SJSA1 (cell line): ENCODE data around the gene LRP5. TPM values are rescaled to one million over a fixed set of nuclear protein-coding genes. Genes with fewer than 3 reads are reported as not detected.
"Not testable (repeated sequence)": the region's sequence is repeated elsewhere in the genome, so short reads cannot be mapped to it uniquely, and the experiment has no call there.

ENCODE experiments used
- DNase-seq, 2 experiments: peaks; one replicate each; pipeline ENCODE4 v3.0.0-alpha.2; 2015 to 2020; ENCODE audit warnings: low spot score in 2 of 2, low read depth in 1 of 2
- H3K27ac ChIP-seq: fragments of 250-450 bp; sonication (Bioruptor Pico); 2 replicates; pipeline ENCODE4 v1.5.1; 2020; ENCODE audit warnings: mild to moderate bottlenecking, moderate library complexity
- H3K27me3 ChIP-seq: fragments of 250-450 bp; sonication (Bioruptor Pico); replicated peaks from 2 replicates; pipeline ENCODE4 v1.5.1; 2020; ENCODE audit warnings: mild to moderate bottlenecking, moderate library complexity
- H3K36me3 ChIP-seq: fragments of 250-450 bp; sonication (Bioruptor Pico); 2 replicates; pipeline ENCODE4 v1.5.1; 2020; ENCODE audit warnings: mild to moderate bottlenecking
- H3K4me1 ChIP-seq: fragments of 250-450 bp; sonication (Bioruptor Pico); replicated peaks from 2 replicates; pipeline ENCODE4 v1.6.1; 2021; ENCODE audit warnings: mild to moderate bottlenecking
- H3K4me3 ChIP-seq: fragments of 250-450 bp; sonication (Bioruptor Pico); 2 replicates; pipeline ENCODE4 v1.5.1; 2020; ENCODE audit warnings: mild to moderate bottlenecking
- H3K9me3 ChIP-seq: fragments of 250-450 bp; sonication (Bioruptor Pico); replicated peaks from 2 replicates; pipeline ENCODE4 v1.5.1; 2020; ENCODE audit warnings: mild to moderate bottlenecking
- total RNA-seq: library from RNA; depleted of rRNA; stranded (reverse); fragments of >200 nt; shearing (Covaris generic); gene quantifications from 2 replicates; pipeline ENCODE4 v1.2.3, GENCODE V29; 2014

LRP5 gene
- total RNA-seq, 1 experiment from 2014 or later, result 32.2 TPM

- H3K4me1 ChIP-seq, result peaks cover 60% of the 10 kb centered on the region
- DNase-seq, result peak in 1 of 2 experiments; percentile 53
- no peak overlapping the region for H3K27ac ChIP-seq
- H3K9me3 ChIP-seq, result no peaks in the 10 kb centered on the region; the same call in 1 of the 2 replicates
- peaks cover 62% of the 10 kb centered on the region for H3K36me3 ChIP-seq
- no peak overlapping the region for H3K4me3 ChIP-seq
- no peaks in the 10 kb centered on the region for H3K27me3 ChIP-seq
These were observed 158.0 kb downstream of the LRP5 start for GRCh38 chr11:68470304-68470811.

GRCh38 chr11:68471360-68472340 lies 159.3 kb downstream of the LRP5 start:
- peak; percentile 48 to 53 for DNase-seq
- Histone ChIP-seq H3K9me3 (no peaks in the 10 kb centered on the region), H3K27ac (peak overlapping the region; percentile 18; the same call in 1 of the 2 replicates), H3K4me1 (peaks cover 60% of the 10 kb centered on the region), H3K4me3 (no peak overlapping the region), H3K27me3 (no peaks in the 10 kb centered on the region), H3K36me3 (peaks cover 53% of the 10 kb centered on the region)

- no peak overlapping the region for H3K27ac ChIP-seq
- H3K9me3 ChIP-seq, result no peaks in the 10 kb centered on the region
- peaks cover 47% of the 10 kb centered on the region for H3K36me3 ChIP-seq
- H3K4me3 ChIP-seq, result no peak overlapping the region
- H3K27me3 ChIP-seq, result no peaks in the 10 kb centered on the region
- no peak for DNase-seq
- peaks cover 52% of the 10 kb centered on the region for H3K4me1 ChIP-seq
These were observed 160.4 kb downstream of the LRP5 start for GRCh38 chr11:68472778-68473177.

DNA sequence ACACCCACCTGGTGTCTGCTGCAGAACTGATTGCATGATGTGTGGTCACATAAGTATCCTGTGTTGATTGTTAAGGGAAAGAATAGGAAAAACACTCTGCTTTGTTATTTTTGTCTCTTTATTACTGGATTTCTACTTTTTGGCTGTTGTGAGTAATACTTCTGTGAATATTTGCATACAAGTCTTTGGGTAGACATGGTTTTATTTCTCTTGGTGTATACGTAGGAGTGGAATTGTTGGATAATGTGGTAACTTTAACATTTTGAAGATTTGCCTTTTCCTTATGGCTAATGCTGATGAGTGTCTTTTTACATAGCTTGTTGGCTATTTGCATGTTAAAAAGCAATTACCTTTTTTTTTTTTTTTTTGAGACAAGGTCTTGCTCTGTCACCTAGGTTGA lies 161.3 kb downstream of the LRP5 start:
- H3K9me3 ChIP-seq, result no peaks in the 10 kb centered on the region
- no peak overlapping the region for H3K27ac ChIP-seq
- no peak overlapping the region for H3K4me3 ChIP-seq
- no peak for DNase-seq
- H3K36me3 ChIP-seq, result peaks cover 46% of the 10 kb centered on the region
- no peaks in the 10 kb centered on the region for H3K27me3 ChIP-seq
- peaks cover 43% of the 10 kb centered on the region for H3K4me1 ChIP-seq

DNA sequence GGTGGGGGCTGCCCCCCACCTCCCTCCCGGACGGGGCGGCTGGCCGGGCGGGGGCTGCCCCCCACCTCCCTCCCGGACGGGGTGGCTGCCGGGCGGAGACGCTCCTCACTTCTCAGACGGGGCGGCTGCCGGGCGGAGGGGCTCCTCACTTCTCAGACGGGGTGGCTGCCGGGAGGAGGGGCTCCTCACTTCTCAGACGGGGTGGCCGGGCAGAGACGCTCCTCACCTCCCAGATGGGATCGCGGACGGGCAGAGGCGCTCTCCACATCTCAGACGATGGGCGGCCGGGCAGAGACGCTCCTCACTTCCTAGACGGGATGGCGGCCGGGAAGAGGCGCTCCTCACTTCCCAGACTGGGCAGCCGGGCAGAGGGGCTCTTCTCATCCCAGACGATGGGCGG lies 163.2 kb downstream of the LRP5 start:
- not testable (repeated sequence) for H3K27ac ChIP-seq, H3K9me3 ChIP-seq, H3K4me3 ChIP-seq, H3K27me3 ChIP-seq
- peak in 1 of 2 experiments; percentile 36 for DNase-seq
- H3K4me1 ChIP-seq, result peaks cover 27% of the 10 kb centered on the region
- H3K36me3 ChIP-seq, result peaks cover 48% of the 10 kb centered on the region

GRCh38 chr11:68479390-68479789 lies 167.0 kb downstream of the LRP5 start:
- Histone ChIP-seq H3K9me3 (no peaks in the 10 kb centered on the region), H3K27me3 (no peaks in the 10 kb centered on the region), H3K4me3 (no peak overlapping the region), H3K4me1 (no peaks in the 10 kb centered on the region), H3K36me3 (peaks cover 20% of the 10 kb centered on the region), H3K27ac (no peak overlapping the region)
- no peak for DNase-seq

GRCh38 chr11:68480193-68480592 lies 167.8 kb downstream of the LRP5 start:
- H3K27ac ChIP-seq, result no peak overlapping the region
- peaks cover 18% of the 10 kb centered on the region for H3K36me3 ChIP-seq
- no peak for DNase-seq
- H3K4me1 ChIP-seq, result no peaks in the 10 kb centered on the region
- H3K27me3 ChIP-seq, result no peaks in the 10 kb centered on the region
- H3K9me3 ChIP-seq, result no peaks in the 10 kb centered on the region
- no peak overlapping the region for H3K4me3 ChIP-seq

GRCh38 chr11:68480852-68481510 lies 168.6 kb downstream of the LRP5 start:
- H3K36me3 ChIP-seq, result peaks cover 18% of the 10 kb centered on the region
- no peak overlapping the region for H3K4me3 ChIP-seq
- peak in 1 of 2 experiments; percentile 36 for DNase-seq
- H3K27ac ChIP-seq, result no peak overlapping the region
- H3K4me1 ChIP-seq, result no peaks in the 10 kb centered on the region
- no peaks in the 10 kb centered on the region for H3K9me3 ChIP-seq
- no peaks in the 10 kb centered on the region for H3K27me3 ChIP-seq

DNA sequence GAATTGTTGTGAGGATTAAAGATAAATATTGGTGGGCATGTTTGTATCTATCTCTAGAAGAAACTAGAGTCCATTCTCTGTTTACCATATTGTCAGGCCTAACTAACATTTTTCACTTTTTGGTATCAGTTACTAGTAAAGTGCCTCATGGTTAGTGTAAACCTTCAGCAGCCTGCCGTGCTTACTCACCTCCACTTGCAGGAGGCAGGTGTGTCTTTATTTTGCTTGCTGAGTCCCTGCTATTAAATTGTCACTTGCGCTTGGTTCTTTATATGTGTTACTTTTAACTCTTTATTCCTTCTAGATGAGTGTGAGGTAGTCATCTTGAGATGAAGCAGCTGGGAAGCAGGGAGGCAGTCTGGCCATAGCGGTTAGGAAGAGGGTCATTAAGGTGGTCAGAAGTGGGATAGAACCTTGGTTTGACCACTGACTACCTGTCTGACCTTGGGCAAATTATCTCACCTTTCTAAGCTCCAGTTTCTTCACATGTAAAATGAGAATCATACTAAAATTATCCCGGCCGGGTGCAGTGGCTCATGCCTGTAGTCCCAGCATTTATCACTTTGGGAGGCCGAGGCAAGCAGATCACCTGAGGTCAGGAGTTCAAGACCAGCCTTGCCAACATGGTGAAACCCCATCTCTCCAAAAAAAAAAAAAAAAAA lies 169.3 kb downstream of the LRP5 start:
- no peaks in the 10 kb centered on the region for H3K9me3 ChIP-seq
- H3K27me3 ChIP-seq, result no peaks in the 10 kb centered on the region
- no peaks in the 10 kb centered on the region for H3K4me1 ChIP-seq
- H3K36me3 ChIP-seq, result peaks cover 18% of the 10 kb centered on the region
- H3K27ac ChIP-seq, result no peak overlapping the region
- no peak overlapping the region for H3K4me3 ChIP-seq
- DNase-seq, result no peak

DNA sequence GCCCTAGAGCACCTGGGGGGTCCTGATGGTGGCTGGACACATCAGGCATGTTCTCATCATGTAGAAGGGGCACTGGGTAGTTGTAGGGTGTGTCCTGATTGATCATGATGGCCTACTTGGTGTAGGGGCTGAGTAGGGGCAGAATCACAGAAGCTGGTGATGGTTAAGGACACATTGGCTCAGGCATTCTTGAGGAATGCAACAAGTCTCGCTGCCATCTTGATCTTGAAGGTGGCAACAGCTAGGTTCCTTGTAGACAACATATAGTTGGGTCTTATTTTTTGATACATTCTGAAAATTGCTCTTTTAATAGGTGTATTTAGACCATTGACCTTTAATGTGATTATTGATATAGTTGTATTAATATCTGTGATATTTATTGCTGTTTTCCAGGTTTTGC lies 176.2 kb downstream of the LRP5 start:
- no peak for DNase-seq
- Histone ChIP-seq H3K27me3 (no peaks in the 10 kb centered on the region), H3K4me3 (no peak overlapping the region), H3K27ac (no peak overlapping the region), H3K36me3 (peaks cover 3% of the 10 kb centered on the region; the same call in 1 of the 2 replicates), H3K9me3 (no peaks in the 10 kb centered on the region), H3K4me1 (no peaks in the 10 kb centered on the region)

GRCh38 chr11:68495220-68495729 lies 182.9 kb downstream of the LRP5 start:
- Histone ChIP-seq H3K9me3 (no peaks in the 10 kb centered on the region), H3K27ac (no peak overlapping the region), H3K4me1 (no peaks in the 10 kb centered on the region), H3K27me3 (no peaks in the 10 kb centered on the region), H3K4me3 (no peak overlapping the region), H3K36me3 (peaks cover 3% of the 10 kb centered on the region; the same call in 1 of the 2 replicates)
- DNase-seq, result no peak

DNA sequence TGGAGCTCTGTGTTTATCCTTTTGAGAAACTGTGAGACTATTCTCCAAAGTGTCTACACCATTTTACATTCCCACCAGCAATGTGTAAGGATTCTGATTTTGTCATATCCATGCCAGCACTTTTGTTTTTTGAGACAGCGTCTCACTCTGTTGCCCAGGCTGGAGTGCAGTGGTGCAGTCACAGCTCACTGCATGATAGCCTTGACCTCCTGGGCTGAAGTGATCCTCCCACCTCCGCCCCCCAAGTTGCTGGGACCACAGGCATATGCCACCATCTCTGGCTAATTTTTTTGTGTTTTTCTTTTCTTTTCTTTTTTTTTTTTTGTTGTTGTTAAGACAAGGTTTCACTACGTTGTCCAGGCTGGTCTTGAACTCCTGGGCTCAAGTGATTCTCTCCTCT lies 183.5 kb downstream of the LRP5 start:
- Histone ChIP-seq H3K4me1 (no peaks in the 10 kb centered on the region), H3K36me3 (peaks cover 3% of the 10 kb centered on the region; the same call in 1 of the 2 replicates), H3K27me3 (no peaks in the 10 kb centered on the region), H3K27ac (no peak overlapping the region), H3K9me3 (no peaks in the 10 kb centered on the region), H3K4me3 (no peak overlapping the region)
- no peak for DNase-seq

- H3K9me3 ChIP-seq, result no peaks in the 10 kb centered on the region
- H3K36me3 ChIP-seq, result 0 out of 2 replicates have a peak, but pooled peaks cover 5% of the 10 kb centered on the region
- H3K27ac ChIP-seq, result no peak overlapping the region
- no peak overlapping the region for H3K4me3 ChIP-seq
- H3K4me1 ChIP-seq, result no peaks in the 10 kb centered on the region
- DNase-seq, result no peak
- no peaks in the 10 kb centered on the region for H3K27me3 ChIP-seq
These were observed 185.4 kb downstream of the LRP5 start for GRCh38 chr11:68497761-68498160.
